GM21576 (cell line): ENCODE results near the gene UQCRH.
"Not testable (repeated sequence)": the region's sequence is repeated elsewhere in the genome, so short reads cannot be mapped to it uniquely, and the experiment has no call there.

ENCODE experiments used
- ATAC-seq: cut with Tn5 transposase; IDR thresholded peaks from one replicate; pipeline ENCODE4 v1.9.1; 2021; ENCODE audit warnings: mild to moderate bottlenecking, moderate library complexity; ENCODE audit not compliant: unreplicated experiment

UQCRH gene

DNA sequence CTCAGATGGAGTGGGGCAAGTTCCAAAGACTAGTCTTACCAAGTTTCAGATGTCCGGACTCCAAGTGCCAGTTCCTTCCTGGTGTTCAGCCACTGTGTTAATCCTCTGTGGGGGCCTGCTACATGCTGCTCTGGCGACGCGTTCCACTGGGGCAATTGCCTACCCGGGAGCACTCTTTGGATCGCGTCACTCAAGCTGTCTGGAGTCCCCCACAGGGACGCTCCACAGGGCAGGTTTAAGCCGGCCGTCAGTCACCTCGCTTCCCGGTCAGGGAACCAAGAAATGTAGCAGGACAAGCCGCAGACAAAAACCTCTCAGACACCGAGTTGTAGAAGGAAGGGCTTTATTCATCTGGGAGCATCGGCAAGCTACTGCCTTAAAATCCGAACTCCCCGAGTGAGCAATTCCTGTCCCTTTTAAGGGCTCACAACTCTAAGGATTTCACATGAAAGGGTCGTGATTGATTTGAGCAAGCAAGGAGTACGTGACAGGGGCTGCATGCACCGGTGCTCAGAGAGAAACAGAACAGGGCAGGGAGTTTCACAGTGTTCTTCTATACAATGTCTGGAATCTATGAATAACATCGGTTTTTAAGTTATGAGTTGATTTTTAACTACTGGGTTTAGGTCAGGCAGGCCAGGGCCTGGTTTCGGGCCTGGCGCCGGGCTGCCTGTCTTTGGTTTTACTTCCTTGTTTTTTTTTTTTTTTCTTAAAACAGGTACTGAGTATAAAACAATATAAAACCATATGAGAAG, 28.5 kb downstream of the UQCRH start:
- ATAC-seq = not testable (repeated sequence)

DNA sequence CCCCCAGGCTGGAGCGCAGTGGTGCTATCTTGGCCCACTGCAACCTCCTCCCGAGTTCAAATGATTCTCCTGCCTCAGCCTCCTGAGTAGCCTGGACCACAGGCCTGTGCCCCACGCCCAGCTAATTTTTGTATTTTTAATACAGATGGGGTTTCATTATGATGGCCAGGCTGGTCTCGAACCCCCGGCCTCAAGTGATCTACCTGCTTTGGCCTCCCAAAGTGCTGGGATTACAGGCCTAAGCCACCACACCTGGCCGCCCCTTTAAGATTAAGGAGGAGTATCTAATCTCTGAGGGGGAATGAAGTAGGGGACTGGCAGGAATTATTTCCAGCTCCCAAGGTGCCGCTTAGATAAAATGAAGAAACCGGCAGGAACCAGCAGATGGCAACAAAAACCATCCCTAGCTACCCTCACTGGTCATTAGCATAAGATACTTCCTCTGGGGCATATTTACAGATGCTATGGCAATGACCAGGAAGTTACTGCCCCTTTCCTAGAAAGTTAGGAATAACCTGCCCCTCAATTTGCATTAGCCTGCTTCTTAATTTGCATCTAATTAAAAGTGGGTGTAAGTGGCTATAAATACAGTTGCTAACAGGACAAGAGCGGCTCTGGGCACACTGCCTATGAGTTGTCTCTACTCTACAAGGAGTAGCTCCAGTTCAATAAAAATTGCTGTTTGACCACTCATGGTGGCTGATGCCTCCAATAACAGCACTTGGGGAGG, 30.0 kb downstream of the UQCRH start:
- ATAC-seq = peak; percentile 51

DNA sequence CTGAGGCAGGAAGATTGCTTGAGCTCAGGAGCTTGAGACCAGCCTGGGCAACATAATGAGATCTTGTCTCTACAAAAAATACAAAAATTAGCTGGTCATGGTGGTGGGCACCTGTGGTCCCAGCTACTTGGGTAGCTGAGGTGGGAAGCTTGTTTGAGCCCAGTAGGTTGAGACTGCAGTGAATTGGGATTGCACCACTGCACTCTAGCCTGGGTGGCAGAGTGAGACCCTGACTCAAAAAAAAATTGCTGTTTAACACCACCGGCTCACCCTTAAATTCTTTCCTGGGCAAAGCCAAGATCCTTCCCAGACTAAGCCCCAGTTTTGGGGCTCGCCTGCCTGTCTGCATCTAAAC, 30.5 kb downstream of the UQCRH start:
- no peak for ATAC-seq

DNA sequence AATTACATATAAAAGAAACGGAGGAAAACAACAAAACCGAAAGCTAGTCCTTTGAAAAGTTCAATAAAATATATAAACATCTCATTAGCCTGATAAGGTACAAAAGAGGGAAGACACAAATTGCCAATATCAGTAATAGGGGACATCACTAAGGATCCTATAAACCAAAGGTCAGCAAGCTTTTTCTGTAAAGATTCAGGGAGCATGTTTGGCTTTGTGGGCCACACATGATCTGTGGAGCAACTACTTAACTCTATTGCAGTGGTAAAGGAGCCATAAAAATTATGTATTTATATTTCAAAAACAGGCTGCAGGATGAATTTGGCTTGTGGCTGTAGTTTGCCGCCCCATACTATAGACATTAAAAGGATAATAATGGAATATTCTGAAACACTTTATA, 31.6 kb downstream of the UQCRH start:
- ATAC-seq = no peak

DNA sequence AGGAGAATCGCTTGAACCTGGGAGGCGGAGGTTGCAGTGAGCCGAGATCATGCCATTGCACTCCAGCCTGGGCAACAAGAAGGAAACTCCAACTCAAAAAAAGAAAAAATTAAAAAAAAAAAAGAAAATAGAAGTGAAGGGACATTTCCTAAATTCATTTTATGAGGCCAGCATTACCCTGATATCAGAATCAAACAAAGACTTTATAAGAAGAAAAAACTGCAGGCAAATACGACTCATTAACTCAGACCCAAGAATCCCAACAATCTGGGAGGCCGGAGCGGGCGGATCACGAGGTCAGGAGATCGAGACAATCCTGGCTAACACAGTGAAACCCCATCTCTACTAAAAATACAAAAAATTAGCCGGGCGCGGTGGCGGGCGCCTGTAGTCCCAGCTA, 33.9 kb downstream of the UQCRH start:
- not testable (repeated sequence) for ATAC-seq

DNA sequence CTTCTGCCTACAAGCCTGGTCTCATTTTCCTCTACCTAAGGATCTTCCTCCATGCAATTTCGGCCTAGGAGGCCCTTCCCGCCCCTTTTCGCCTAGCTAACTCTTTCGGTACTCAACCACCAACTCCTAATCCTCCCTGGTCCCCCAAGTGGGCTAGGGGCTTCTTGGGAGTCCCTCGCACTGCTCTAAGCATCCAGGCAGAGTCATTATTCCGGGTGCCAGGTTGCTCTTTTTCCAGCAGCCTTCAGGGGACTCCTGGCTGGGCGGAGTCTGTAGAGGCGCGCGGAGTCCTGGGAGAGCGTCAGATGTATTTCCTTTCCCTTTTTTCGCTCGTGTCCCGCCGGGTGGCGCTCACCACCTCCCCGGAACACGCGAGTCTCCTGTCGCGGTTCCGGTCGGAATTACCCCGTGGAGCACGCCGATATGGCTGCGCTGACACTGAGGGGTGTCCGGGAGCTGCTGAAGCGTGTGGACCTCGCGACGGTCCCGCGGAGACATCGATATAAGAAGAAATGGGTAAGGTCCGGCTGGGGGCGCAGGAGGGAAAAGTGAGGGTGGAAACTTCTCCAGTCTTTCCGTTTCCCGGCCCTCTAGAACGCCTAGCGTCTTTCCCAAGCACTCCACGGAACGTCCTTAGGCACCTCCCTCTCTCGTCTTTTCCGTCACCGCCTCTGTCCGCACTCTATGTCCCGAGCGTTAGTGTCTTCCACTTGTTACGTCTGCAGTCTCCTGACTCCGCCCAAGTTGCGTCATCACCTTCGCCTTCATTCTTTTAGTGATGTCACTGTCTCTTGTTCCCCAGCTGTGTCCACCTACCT, 37.1 kb downstream of the UQCRH start, which contains the start of gene NSUN4:
Gene NSUN4 (plus strand): TSS at position 404 of the 818 bp plus-strand sequence. CDS start 20 bp downstream, at position 424.
- ATAC-seq = peak; percentile 80

DNA sequence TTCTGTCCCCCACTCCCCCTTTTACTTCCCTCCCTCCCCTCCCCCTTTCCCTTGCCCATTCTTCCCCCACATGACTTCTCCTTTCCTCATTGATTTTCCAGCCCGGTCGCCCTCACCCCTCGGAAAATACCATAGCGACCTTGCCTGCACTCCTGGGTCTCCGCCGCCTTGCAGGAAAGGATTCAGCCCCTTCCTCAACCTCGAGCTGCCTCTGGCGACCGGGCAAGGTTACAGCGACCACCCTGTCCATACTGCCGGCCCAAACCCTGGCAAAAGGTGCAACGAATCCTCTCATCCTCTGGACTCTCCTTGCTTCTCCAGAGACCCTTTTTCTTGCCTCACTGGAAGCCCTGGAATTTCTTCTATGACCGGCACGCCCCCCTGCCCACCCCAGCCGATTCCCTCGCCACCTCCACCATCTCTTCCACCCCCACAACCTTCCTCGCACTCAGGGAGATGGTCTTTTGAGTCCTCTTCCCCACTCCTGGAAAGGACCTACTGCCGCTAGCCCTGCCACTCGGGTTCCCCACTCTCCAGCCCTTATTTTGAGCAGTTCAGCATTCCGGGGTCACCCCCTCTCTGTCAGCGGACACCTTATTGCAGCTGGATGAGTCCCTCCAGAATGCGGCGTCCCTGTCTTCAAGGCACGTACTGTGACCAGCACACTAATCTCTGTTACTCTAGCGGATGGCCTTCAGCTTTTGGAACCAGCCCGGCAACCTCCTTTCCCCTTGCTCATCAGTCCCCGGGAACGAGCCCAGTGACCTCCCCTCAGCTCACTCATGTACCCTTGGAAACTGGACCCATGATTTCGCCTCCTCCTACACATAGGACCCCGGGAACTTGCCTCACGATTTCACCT, 38.0 kb downstream of the UQCRH start:
- ATAC-seq = no peak

DNA sequence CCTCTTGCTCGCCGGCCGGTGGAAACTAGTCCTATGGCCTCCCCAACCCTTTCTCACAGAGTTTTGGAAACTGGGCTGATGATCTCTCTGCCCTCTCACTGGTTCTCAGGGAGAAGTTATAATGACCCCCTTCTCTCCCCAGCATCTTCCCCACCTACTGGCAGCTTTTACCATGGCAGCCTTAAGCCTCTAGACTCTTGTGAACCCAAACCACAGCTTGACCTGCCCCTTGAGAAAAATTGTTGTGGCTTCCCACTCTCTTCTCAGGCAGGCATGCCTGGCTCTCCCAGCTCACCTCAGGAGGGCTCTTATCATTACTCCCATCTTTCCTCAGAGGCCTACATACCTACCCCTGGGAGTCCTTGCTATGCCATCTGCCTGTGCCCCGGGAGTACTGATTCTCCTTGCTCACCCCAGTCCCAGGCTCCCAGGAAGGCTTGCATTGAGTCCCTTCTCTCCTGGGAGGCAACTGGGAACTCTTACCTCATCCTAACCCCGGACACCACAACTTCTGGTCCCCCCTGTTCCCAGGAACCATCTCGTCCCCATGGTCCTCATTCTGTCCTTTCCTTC, 38.7 kb downstream of the UQCRH start:
- no peak for ATAC-seq

DNA sequence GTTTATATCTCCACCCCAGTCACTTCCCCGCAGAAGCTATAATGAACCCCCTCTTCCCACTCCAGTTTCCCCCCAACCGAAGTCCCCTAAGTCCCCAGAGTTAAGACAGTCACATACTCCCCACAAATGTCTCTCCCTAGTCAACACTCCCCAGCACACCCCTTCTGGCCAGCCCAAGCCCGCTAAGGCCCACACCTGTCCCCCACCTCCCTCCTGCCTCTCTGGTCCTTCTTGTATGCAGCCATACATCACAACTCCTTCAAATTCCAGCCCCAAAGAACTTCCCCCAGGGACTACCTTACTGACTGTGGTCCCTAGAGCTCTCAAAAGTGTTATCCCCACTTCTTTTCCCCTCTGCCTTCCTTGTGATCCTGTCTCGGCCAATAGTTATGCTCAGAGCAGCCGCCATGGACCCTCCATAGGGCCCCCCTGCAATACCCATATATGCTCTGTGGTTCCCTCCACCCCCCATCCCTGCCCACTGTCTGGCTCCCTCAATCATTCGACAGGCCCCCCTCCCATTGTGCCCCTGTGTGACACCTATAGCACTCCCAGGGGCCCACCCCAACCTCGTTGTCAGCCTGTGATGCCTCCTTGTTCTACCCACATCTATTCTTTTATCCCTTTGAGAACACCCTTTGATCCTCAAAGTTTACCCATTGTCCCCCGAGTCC, 39.3 kb downstream of the UQCRH start:
- ATAC-seq = no peak

DNA sequence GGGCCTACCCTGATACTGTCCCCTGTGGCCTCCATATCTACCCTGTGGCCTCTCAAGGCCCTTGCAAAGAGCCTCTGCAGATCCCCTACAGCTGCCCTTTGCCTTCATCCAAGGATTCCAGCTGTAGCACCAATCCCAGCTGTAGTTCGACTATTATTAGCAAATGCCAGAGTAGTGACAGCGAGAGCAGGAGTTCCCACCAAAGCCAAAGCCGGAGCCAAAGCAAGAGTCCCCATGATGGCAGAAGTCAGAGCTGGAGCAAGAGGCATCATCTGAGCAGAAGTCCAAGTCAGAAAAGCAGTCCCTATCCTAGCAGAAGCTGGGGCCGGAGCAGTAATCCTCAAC, 39.8 kb downstream of the UQCRH start:
- ATAC-seq = no peak

DNA sequence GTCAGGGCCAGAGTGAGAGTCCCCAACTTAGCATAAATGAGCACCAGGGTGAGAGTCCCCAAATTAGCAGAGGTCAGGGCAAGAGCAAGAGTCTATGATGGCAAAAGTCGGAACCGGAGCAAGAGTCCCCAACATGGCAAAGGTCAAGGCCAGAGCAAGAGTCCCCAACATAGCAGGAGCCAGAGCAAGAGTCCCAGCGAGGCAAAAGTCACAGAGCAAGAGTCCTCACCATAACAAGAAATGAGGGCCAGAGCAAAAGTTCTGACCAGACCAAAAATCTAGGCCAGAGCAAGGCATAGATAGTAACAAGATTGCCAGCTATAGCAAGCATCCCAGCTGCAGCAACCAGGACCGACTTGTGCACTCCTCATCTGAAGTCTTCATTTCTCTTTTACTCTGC, 40.2 kb downstream of the UQCRH start:
- ATAC-seq = no peak

DNA sequence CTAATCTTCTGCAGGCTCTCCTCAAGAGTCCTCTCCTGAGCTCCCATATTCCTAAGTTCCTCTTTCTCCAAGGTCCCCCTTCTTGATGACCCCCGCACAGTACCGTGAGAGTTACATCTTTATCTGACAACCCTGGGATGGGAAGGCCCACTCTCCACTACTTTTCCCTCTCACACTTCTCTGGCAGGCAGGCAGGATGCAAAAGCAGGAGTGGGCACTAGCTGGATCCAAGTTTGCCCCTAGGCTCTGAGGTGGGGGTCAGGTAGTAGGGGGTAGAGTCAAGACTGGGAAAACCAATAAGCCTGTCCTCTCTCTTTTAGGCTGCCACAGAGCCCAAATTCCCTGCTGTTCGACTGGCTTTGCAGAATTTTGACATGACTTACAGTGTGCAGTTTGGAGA, 41.0 kb downstream of the UQCRH start:
- no peak for ATAC-seq

DNA sequence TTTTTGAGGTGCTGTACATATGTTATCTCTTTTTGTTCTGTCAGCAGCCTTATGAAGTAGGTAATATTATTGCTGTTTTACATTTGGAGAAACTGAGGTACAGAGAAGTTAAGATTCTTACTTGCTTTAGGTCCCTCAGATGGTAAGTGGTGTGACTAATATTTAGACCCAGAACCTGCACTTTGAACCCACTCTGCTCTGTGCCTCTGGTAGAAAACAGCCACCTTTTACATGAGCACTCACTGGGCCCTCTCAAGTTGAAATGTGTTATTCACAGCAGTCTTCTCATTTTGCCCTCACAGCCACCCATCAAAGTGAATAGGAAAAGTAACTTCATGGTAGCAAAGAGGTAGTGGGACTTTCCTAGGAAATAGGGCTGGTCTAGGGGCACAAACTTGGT, 41.8 kb downstream of the UQCRH start:
- ATAC-seq = no peak

DNA sequence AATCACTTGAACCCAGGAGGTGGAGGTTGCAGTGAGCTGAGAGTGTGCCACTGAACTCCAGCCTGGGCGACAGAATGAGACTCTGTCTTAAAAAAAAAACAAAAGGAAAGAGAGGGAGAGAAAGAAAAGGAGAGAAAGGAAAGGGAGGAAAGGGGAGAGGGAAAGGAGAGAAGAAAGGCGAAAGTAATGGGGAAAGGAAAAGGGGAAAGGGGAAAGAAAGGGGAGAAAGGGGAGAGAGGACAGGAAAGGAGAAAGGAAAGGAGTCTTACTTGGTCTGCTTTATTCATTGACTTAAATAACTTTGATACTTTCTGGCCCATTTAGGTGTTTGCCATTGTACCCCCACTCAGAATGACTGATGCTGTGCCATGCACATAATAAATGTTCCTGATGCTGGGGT, 48.9 kb downstream of the UQCRH start:
- ATAC-seq = no peak

DNA sequence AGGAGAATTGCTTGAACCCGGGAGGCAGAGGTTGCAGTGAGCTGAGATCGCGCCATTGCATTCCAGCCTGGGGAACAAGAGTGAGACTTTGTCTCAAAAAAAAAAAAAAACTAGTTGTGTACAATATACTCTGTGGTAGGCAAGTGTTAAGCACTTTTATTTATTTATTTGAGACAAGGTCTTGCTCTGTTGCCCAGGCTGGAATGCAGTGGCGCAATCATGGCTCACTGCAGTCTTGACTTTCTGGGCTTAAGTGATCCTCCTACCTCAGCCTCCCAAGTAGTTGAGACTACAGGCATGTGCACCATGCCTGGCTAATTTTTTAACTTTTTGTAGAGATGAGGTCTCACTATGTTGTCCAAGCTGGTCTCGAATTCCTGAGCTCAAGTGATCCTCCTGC, 52.4 kb downstream of the UQCRH start:
- not testable (repeated sequence) for ATAC-seq

DNA sequence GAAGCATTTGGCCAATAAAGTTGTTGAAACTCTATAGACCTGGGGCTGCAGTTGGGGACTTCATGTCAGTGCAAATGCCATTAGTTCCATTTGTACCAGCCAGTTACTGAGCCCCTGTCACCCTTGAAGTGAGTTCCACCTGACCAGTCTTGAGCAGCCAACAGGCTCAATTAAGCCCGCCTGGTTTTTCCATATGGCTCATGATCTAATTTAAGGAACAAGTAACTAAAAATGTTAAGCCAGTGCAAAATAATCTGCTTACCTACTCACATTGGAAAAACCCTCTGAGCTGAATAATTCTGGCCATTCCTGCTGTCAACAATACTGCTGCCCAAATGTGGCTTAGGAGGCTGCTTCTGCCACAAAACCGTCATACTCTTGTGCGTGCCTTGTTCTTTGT, 58.7 kb downstream of the UQCRH start:
- no peak for ATAC-seq

DNA sequence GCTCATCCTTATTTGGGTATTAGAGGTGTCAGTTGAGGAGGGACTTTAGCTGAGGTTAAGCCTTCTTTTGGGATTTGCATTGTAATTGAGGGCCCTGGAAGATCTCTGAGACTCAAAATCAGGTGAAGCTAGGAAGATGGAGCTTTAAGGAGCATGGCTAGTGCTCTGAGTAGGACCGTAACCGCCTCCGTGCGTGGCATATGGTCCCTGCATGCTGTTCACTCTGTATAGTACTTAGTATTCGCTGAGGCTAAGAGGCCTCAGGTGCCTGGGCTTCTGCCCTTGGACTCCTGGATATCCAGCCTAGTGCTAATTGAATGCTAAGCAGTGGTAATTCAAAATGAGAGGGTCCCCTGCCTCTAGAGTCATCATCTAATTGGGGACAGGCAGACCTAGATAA, 59.6 kb downstream of the UQCRH start:
- no peak for ATAC-seq

DNA sequence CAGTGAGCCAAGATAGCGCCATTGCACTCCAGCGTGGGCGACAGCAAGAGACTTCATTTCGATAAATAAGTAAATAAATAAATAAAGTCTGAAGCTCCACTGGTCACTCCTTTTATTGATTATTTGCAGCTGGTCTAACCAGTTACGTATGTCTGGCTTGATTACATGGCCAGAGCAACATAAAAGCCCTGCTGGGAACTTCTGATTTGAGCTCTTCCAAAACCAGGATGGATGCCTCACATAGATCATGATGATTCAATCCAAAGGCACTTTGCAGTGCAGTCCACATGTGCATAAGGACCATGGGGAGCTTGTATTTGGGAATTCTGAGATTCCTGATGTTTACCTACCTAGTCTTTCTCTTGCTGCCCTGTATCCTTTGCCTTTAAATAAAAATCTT, 61.1 kb downstream of the UQCRH start:
- ATAC-seq = no peak

DNA sequence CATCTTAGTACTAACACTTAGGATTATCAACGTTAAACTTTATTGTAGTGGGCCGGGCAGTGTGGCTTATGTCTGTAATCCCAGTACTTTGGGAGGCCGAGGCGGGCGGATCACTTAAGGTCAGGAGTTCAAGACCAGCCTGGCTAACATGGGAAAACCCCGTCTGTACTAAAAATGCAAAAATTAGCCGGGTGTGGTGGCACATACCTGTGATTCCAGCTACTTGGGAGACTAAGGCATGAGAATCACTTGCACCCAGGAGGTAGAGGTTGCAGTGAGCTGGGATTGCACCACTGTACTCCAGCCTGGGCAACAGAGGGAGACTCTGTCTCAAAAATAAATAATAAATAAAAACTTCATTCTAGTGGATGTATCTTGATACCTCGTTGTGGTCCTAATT, 62.3 kb downstream of the UQCRH start:
- not testable (repeated sequence) for ATAC-seq
